Measurements from ENCODE around the gene FN1. TPM values are rescaled to one million over a fixed set of nuclear protein-coding genes. Genes with fewer than 3 reads are reported as not detected.
A peak's percentile ranks its signal among the peaks of the same experiment; 100 is the strongest.

The FN1 gene
- total and polyA plus RNA-seq, 2 of the 8 experiments (the other 6 are each of a cell fraction or from before 2014, with no cell fraction given) = 42.9 to 109 TPM

GRCh38 chr2:215461836-215462532 lies 26.1 kb upstream of the FN1 start:
- POLR2A ChIA-PET (ENCODE audit: partially characterized antibody) = no interaction called here
- no peak overlapping the region for H2AK5ac ChIP-seq (ENCODE audit: low read depth, low read length)
- CTCF ChIA-PET (ENCODE audit: partially characterized antibody) = no interaction called here
- no peak overlapping the region for H2BK120ac ChIP-seq (replicated peaks; ENCODE audit: low read depth, low read length)
- 93% methylated on average over 5 of the region's 5 CpGs; no CpG with 5 or more reads in 1 of the 2 experiments for WGBS, 2 experiments (ENCODE audit: extremely low coverage in 1 of 2, insufficient coverage in 1 of 2, insufficient read length in 1 of 2, insufficient replicate concordance in 2 of 2, low coverage in 1 of 2, low lambda C conversion rate in 2 of 2, missing lambda C conversion rate in 1 of 2)
- no peaks in the 10 kb centered on the region for H3K36me3 ChIP-seq (ENCODE audit: control insufficient read depth in 2 of 4, insufficient read depth in 4 of 4, low read length in 3 of 4)
- H2BK5ac ChIP-seq (ENCODE audit: low read depth, low read length) = no peak overlapping the region
- no peaks in the 10 kb centered on the region for H3K79me1 ChIP-seq (ENCODE audit: low read depth, low read length)
- no peaks in the 10 kb centered on the region for H3K27me3 ChIP-seq (replicated peaks in 1 of 4; ENCODE audit: control insufficient read depth in 3 of 4, extremely low read depth in 1 of 4, insufficient read depth in 3 of 4, low read length in 3 of 4)
- H2BK15ac ChIP-seq (ENCODE audit: low read length) = no peak overlapping the region
- H3K23ac ChIP-seq (ENCODE audit: insufficient read length) = no peak overlapping the region
- H3K14ac ChIP-seq (ENCODE audit: insufficient read length) = no peak overlapping the region
- H4K5ac ChIP-seq (ENCODE audit: insufficient read length, low read depth, low read length) = no peak overlapping the region
- no peak overlapping the region for H3K9ac ChIP-seq (replicated peaks in 1 of 4; ENCODE audit: extremely low read depth in 1 of 4, low read depth in 3 of 4, low read length in 3 of 4)
- no peak overlapping the region for H4K8ac ChIP-seq (ENCODE audit: extremely low read depth, insufficient read depth, low read length)
- H3K79me2 ChIP-seq (ENCODE audit: control insufficient read depth in 1 of 2, insufficient read depth in 2 of 2, low read length in 2 of 2) = no peaks in the 10 kb centered on the region
- TF ChIP-seq ZNF274 (IDR thresholded peaks at IDR 0.05; ENCODE audit: borderline replicate concordance, extremely low read depth, low read length) = no peak
- no peak for TF ChIP-seq TCF12 (IDR thresholded peaks at IDR 0.05; ENCODE audit: low read depth, low read length)
- TF ChIP-seq SP2 (IDR thresholded peaks at IDR 0.05; ENCODE audit: low read length) = no peak
- TF ChIP-seq POU5F1 (IDR thresholded peaks at IDR 0.05; ENCODE audit: low read depth, low read length) = no peak
- TF ChIP-seq, protein P1, sequence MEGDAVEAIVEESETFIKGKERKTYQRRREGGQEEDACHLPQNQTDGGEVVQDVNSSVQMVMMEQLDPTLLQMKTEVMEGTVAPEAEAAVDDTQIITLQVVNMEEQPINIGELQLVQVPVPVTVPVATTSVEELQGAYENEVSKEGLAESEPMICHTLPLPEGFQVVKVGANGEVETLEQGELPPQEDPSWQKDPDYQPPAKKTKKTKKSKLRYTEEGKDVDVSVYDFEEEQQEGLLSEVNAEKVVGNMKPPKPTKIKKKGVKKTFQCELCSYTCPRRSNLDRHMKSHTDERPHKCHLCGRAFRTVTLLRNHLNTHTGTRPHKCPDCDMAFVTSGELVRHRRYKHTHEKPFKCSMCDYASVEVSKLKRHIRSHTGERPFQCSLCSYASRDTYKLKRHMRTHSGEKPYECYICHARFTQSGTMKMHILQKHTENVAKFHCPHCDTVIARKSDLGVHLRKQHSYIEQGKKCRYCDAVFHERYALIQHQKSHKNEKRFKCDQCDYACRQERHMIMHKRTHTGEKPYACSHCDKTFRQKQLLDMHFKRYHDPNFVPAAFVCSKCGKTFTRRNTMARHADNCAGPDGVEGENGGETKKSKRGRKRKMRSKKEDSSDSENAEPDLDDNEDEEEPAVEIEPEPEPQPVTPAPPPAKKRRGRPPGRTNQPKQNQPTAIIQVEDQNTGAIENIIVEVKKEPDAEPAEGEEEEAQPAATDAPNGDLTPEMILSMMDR (IDR thresholded peaks at IDR 0.05; ENCODE audit: control extremely low read depth in 1 of 3, insufficient read depth in 1 of 3, low read depth in 1 of 3, low read length in 3 of 3) = no peak
- no peak overlapping the region for H3K4ac ChIP-seq (replicated peaks; ENCODE audit: insufficient read length, low read depth, low read length)
- no peaks in the 10 kb centered on the region for H3K23me2 ChIP-seq (ENCODE audit: low read depth, low read length)
- no peak overlapping the region for H4K91ac ChIP-seq (replicated peaks; ENCODE audit: insufficient read length, low read length)
- 0 out of 2 replicates have a peak overlapping the region, but pooled peaks have one; percentile 52 for H2BK20ac ChIP-seq (ENCODE audit: low read length)
- H3K4me3 ChIP-seq (ENCODE audit: extremely low read depth in 1 of 4, insufficient read depth in 2 of 4, low read depth in 3 of 4, low read length in 4 of 4) = no peak overlapping the region
- no peaks in the 10 kb centered on the region for H3K4me1 ChIP-seq (replicated peaks in 1 of 4; ENCODE audit: control insufficient read depth in 3 of 4, insufficient read depth in 4 of 4, low read length in 3 of 4)
- no peaks in the 10 kb centered on the region for H3K9me3 ChIP-seq (ENCODE audit: insufficient read depth in 2 of 2, low read depth in 1 of 2, low read length in 1 of 2)
- no peaks in the 10 kb centered on the region for H4K20me1 ChIP-seq (replicated peaks in 1 of 2; ENCODE audit: control insufficient read depth in 1 of 2, insufficient read depth in 2 of 2, low read length in 2 of 2)
- FAIRE-seq (no peak), DNase-seq (ENCODE audit: low read depth in 1 of 2, low spot score in 2 of 2) (no peak)
- H3K4me2 ChIP-seq (ENCODE audit: insufficient read depth in 1 of 2, low read depth in 2 of 2, low read length in 2 of 2) = no peak overlapping the region
- H2AFZ ChIP-seq (ENCODE audit: low read length) = 0 out of 2 replicates have a peak overlapping the region, but pooled peaks have one; percentile 15
- H3K56ac ChIP-seq (replicated peaks; ENCODE audit: insufficient read length, low read depth, low read length) = no peak overlapping the region
- no peak overlapping the region for H2BK12ac ChIP-seq (ENCODE audit: low read depth, low read length)
- no peak overlapping the region for H3K27ac ChIP-seq (ENCODE audit: low read depth, low read length)
- no peak overlapping the region for H3K18ac ChIP-seq (ENCODE audit: extremely low read depth, low read length)
